ENCODE results near the gene PCLO.
A peak's percentile ranks its signal among the peaks of the same experiment; 100 is the strongest.
"Not testable (repeated sequence)": the region's sequence is repeated elsewhere in the genome, so short reads cannot be mapped to it uniquely, and the experiment has no call there.

PCLO gene

DNA sequence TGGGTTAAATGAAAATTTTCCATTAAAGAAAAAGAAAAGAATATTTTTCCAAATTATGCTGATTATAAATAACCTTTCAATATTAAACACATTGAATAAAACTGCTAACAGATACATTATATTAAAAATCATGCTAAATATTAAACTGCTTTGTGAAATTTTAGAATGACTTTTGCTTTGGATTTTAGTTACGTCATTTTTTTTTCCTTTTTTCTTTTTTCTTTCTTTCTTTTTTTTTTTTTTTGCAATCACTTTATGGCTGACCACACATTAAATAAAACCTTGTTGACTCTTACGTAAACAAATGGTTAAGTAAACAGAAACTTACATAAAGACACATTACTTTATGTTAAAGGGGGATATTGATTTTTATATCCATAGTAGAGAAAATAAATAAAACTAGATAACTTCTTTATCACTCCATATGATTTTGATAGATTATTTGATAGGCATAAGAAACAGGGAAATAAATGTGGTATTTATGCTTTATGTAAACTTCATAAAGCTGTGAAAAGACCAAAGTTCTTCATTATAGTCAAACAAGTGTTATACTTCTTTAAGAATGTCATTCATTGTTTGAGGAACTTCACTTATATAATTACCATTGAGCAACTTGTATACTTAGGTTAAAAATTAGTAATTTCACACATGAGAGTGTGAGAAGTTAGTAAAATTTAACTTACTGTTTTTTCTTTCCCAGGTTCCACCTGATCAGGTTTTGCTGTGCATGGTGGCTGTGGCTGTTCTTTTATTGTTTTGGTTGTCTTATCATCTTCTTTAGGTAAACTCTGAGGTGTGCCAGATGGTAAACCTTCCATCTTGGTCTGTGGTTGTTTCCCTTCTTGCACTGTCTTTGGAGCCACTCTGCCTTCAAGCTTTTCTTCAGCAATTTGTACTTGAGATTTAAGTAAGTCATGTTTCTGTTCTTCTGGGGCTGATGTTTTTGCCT, 197.3 kb downstream of the PCLO start:
- no peak for FAIRE-seq
- no peak for DNase-seq (ENCODE audit: low spot score)

DNA sequence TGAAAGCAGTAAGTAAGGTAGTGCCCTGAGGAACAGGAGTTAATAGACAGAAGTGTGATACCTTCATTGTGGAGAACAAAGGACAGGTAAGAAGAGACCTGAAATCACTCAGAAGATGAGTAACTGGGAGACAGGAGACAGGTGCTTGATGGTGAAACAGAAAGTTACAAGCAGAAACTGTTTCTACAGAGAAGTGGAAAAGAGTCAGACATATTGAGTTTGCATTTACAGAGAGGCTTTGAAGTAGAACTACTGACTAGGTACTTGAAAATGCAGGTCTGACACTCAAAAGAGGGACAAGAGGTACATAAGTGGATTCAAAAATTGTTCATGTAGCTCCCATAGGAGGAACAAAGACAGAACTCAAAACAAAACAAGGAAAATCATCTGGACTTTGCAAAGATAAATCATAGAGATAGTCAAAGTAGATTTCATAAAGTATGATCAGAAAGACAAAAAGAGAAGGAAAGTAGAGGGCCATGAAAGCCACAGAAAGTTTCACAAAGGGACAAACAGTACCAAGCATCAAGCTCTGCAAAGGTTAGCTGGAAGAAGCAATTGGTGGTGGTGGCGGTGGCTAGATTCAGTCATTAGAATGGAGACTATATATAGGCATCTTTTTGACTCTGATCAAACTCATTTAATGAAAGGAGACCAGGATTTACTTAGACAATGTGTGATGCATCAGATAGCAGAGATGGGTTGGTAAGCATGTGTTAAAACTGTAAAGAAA, 198.4 kb downstream of the PCLO start:
- FAIRE-seq (no peak), DNase-seq (ENCODE audit: low spot score) (no peak)

DNA sequence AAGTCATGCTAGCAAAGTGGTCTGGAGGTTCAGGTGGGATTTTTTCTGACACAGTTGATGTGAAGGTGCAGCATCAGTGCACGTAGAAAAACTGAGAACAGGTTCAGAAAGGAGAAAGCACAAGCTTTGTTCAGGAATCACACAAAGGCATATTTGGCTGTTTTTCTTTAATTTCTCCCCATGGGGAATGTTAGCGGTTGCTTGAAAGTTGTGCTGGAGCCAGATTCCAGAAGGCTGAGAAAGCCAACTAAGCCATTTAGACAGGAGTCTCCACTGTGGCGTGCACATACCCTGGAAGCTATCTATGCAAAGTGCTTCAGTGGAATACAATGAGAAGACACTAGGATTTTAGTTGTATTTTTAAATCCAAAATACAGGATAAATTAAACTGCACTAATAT, 201.4 kb downstream of the PCLO start:
- FAIRE-seq, result no peak

DNA sequence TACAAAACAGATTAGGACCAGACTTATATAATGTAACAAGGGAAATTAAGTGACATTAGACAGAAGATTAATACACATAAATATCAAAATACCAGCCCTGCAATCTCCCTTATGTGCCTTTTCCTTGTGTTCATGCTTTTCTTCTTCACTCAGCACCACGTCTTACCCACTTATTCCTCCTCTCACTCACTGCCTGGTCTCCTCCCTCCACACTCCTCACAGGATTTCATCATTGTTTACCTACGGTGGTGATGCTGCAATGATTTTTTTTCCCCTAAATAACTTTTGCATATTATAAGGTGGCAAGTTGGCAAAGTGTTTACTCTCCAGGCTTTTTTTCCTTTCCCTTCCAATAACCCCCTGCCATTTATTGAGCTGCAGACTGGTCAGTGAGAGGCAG, 203.2 kb downstream of the PCLO start:
- no peak for DNase-seq (ENCODE audit: low spot score)
- peak; percentile 9 for FAIRE-seq

More for the DNA sequence above, 201.4 kb downstream of the PCLO start:
- DNase-seq (ENCODE audit: low spot score), result no peak

DNA sequence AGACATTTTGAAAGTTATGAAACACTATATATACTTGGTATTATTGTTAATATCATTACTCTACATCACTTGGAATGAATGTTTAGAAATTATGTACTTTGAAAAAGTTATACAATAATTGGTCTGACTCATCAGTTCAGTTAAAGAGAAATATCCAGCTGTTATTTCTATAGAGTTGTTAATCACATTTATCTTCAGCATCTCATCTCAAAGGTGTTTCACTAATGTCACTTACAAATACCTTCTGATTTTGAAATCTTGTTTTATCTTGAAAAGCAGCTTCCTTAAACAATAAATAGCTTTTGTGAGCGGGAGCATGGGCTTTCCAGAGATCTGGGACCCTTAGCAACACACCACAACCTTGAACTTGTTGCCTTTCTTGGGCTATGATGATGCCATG, 205.2 kb downstream of the PCLO start:
- no peak for DNase-seq (ENCODE audit: low spot score)
- no peak for FAIRE-seq

DNA sequence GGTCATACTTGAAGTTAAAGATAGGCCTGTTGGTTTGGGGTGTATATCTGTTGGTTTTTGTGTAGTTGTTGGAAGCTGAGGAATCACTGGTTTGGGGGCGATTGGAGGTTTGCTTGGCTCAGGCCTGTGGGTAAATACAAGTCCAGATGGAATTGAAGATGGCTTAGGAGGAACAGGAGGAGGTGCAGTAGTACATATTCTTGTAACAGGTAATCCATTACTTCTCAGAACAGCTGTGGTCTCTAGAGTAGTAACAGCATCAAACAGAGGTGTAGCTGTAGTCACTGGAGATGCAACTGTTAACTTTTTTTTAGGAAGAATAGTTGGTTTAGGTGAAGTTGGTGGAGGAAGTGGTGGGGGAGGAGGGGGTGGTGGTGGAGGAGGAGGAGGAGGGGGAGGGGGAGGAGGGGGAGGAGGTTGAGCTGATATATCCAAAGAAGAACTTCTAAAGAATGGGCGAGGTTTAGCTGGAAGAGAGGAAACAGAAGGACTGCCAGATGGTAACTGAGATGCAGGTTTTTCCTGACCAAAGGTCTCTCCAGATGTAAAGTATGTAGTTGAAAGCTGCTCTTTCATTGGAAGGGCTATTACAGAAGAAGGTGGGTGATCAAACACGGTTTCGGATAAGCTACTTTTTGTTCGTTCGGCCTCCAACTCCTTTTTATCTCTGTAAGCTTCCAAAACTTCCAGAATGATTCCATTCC, 209.2 kb downstream of the PCLO start:
- FAIRE-seq (no peak), DNase-seq (ENCODE audit: low spot score) (no peak)

DNA sequence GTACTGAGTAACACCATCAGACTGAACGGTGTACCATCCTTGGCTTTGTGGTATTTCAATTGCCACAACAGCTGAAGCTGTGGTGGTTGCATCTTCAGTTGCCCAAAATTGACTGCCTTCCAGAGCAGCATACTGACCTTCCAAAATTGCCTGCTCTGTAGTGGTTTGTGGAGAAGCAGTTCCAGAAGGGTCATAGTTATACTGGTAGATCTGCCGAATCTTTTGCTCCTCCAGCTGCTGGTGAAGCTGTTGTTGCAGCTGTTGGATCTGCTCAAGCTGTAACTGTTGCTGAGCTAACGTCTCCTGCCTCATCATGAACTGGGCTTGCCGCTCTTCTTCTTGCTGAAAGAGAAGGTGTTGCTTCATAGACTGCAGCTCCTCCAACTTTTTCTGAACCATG, 212.2 kb downstream of the PCLO start:
- FAIRE-seq, result no peak
- no peak for DNase-seq (ENCODE audit: low spot score)

DNA sequence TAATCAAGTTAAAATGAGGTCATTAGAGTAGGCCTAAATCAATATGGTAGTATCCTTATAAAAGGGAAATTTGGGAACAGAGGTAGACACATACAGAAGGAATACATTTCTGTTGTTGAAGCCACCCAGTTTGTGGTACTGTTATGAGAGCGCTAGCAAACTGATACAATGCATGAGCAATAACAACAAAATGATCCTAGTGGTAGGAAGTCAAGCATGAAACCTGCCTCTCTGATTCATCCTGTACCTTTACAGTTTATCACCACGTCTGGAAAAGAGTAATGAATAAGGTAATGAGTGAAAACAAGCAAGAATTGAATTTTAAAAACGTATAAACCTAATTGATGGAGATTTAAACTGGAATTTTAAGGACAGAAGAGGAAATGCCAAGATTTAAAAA, 217.2 kb downstream of the PCLO start:
- FAIRE-seq, result no peak
- no peak for DNase-seq (ENCODE audit: low spot score)

DNA sequence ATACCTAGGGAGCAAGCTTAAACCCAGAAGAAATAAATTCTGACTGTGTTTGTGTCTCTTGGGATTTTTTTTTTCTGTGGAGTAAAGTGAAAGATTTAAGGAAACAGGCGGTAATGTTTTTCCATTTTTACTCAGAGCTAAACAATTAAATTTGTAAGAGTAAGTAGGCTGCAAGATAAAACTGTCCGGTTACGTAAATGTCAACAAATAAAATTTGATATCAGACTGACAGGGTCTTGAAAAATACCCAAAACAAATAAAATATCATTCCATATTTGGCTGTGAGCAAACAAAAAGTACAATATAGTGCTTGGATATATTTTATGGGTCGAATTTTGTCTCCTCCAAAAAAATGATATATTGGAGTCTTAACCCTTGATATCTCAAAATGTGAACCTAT, 217.6 kb downstream of the PCLO start:
- FAIRE-seq (no peak), DNase-seq (ENCODE audit: low spot score) (no peak)

DNA sequence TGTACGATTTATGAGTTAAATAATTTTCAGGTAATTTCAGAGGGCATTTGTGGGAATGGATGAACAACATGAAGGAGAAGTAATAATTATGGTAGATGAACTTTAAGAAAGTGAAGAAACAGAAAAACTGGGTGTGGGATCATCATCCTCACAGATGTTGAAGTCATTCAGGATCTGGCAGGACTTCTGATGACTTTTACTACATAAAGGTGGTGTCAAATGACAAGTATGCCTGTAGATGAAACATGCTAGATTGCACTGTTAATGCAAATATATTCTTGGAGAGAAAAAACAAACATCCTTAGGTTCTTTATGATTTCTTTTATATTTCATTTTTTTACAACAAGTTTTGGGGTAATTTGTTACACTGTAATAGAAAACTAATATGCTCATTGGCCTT, 230.2 kb downstream of the PCLO start:
- DNase-seq (ENCODE audit: low spot score) (no peak), FAIRE-seq (no peak)

DNA sequence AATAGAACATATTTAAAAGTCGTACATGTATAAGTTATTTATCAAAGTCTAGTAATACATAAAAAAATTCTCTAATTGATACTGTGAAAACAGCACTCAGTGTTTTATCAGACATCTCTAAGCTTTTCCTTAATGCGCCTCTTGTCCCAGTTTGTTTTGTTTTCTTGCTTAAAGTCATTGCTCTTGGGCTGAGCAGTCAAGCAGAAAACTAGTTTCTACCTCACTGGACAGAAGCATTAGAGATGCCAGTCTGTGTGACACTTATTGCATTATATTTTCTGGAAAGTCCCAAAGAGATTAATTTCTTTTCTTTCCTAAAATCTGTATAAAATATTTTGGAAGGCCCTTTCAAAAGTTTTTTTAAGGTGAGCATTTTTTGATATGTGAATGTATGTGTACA, 236.2 kb downstream of the PCLO start:
- FAIRE-seq, result no peak
- DNase-seq (ENCODE audit: low spot score), result no peak

DNA sequence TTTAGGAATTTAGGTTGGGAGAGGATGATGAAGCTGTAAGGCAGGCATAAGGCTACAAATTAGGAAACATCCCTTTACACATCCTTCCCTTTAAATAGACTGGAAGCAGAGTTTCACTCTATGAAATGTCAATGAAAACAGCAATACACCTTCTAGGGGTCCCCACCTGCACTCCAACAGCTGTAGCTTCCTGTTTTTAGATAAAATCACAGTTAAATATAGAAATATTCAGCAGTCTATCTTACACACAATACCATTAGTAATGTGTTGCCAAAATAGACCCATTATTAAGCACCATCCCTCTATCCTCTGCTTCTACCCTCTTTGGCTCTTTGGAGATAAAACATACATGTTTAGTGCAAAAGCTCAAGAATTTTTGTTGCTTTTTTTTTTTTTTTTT, 237.4 kb downstream of the PCLO start:
- no peak for DNase-seq (ENCODE audit: low spot score)
- FAIRE-seq, result no peak

DNA sequence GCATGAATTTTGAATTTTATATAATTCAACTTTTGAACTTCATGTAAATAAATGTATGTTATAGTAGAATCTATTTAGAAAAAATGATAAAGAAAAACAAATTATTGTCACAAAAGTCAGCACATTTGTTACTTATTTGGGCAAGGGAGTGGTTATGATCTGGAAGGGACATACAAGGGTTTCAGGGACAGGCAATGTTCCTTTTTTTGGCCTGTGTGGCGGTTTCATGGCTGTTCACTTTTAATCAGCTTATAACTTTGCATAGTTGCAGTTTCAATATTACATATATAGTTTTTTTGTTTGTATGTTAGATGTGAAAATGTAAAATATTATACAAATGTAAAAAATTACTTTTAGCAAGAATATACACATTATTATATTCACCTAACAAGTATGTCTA, 256.2 kb downstream of the PCLO start:
- FAIRE-seq (no peak), DNase-seq (ENCODE audit: low spot score) (no peak)

DNA sequence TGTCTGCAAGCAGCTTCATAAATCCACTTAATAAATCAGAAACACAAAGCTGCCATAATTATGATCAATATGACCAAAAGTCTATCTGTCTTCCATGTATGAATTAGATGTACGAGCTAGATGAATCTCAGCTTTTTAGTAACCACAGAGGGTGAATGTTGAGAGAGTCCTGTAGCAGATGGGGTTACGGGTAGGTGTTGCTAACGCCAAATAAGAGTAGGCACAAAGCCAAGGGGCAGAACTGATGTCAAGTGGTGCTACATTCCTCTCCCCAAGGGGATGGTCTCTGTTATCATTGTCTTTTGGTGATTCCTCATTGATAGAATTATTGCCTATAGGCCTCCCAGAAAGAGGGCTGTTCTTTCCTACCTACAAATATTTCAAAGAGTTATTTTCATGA, 257.8 kb downstream of the PCLO start:
- FAIRE-seq, result no peak
- DNase-seq (ENCODE audit: low spot score), result no peak

DNA sequence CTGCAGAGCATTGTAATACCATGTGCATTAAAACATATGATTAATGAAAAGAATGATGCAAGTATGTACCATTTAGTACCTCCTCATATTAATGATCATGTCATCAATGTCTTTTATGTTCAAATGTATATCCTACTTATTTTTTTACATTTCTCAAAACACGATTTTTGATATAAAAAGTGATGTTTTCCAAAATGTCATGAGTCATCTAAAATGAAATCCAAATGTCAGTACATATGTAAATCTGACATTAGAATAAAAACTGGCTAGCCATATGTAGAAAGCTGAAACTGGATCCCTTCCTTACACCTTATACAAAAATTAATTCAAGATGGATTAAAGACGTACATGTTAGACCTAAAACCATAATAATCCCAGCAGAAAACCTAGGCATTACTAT, 261.6 kb downstream of the PCLO start:
- FAIRE-seq; DNase-seq (ENCODE audit: low spot score): not testable (repeated sequence)

DNA sequence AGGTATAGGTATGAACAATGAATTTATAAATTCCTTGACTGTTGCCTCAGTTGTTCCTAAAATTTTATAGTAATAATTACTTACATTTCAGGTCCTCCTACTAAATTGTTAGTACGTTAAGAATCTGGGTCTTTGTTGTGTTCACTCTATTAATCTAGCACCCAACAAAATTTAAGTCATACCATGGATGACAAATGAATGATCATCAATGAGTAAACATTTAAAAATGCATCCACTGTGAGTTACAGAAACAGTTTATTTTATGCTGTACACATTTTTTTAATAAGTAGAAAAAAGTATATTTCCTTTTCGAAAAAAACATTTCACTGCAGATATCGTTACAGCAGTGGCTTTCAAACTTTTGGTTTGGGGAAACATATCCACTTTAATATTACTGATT, 265.2 kb downstream of the PCLO start:
- DNase-seq (ENCODE audit: low spot score), result no peak
- FAIRE-seq, result no peak

DNA sequence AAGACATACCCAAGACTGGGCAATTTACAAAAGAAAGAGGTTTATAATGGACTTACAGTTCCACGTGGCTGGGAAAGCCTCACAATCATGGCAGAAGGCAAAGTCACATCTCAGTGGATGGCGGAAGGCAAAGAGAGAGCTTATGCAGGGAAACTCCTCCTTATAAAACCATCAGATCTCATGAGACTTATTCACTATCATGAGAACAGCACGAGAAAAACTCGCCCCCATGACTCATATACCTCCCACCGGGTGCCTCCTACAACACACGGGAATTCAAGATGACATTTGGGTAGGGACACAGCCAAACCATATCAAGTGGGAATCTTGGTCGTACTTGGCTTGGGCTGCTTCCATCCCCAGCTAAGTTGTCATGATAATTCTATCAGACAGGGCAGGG, 268.3 kb downstream of the PCLO start:
- DNase-seq (ENCODE audit: low spot score), result not testable (repeated sequence)
- peak; percentile 76 for FAIRE-seq

DNA sequence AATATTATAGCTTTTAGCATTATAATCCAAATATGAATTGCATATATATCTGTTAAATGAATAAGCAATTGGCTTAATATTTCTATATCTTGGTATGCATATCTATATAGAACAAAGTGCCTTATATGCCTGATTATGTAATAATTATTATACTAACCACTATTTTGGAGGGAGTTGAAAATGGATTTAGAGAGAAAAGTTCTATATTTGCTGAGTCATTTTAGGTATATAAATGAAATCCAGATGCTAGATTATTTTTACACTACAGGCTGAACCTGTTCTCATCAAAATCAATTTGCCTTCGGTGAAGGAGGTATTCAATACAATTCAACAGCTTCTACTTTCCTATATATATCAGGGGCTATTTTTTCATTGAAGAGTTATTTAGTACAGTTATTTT, 276.4 kb downstream of the PCLO start:
- no peak for DNase-seq (ENCODE audit: low spot score)
- FAIRE-seq, result no peak

DNA sequence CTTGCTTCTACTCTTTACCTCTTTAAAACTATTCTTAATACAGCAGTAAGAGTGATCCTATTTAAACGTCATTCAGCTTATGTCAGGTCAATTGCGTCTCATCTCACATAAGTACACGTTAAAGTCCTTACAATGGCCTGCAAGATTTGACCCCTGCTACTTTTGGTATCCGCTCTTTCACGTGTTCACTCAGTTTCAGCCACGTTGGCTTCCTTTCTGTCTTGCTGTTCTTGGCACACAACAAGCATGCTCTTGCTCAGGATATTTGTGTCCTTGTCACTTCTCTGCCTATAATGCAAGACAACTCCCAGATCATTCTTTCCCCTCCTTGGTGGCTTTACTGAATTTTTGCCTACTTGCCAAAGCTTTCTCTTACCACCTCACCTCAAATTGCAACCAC, 296.8 kb downstream of the PCLO start:
- DNase-seq (ENCODE audit: low spot score) (no peak), FAIRE-seq (no peak)

DNA sequence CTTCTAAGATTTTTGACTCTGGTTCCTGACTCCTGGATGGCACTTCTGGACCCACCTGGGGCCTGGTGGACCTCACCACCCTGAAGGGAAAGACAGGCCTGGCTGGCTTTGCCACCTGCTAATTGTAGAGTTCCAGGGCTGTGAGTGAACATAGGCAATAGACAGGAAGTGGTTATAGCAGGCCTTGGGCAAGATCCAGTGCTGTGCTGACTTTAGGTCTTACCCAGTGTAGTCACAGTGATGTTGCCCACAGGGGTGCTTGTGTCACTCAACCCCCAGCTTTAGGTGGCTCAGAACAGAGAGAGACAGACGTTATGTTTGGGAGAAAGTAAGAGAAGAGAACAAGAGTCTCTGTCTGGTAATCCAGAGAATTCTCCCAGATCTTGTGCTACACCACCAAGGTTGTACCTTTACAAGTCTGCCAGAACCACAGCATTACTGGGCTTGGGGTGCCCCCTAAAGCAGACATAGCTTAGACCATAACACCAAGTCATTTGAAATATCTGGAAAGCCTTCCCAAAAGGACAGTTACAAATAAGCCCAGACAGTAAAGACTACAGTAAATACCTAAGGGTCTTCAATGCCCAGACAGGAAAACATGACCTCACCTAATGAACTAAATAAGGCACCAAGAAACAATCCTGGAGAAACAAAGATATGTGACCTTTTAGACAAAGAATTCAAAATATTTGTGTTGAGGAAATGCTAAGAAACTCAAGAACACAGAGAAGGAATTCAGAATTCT, 303.4 kb downstream of the PCLO start:
- FAIRE-seq, result peak; percentile 69

DNA sequence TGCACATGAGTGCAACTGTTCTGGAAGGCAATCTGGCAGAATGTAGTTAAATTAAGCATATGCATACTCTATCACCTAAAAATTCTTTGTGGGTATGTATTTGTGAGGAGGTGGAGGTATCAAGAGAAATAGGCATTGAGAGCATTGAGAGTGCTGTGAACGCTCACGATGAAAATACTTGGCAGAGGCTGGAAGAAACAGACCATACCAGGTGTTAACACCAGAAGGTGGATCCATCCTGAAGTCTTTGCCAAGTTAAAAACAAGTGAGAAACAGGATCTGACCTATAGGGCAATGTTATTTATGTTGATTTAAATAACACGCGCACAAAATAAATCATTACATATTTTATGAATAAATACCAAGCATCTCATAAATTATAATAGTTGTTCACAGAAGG, 311.6 kb downstream of the PCLO start:
- DNase-seq (ENCODE audit: low spot score), result no peak
- no peak for FAIRE-seq

More for the DNA sequence above, 303.4 kb downstream of the PCLO start:
- peak; percentile 25 for DNase-seq (ENCODE audit: low spot score)

All from urothelium cell line (cell line).